Measurements from ENCODE around the gene SRMS.

Gene SRMS

DNA sequence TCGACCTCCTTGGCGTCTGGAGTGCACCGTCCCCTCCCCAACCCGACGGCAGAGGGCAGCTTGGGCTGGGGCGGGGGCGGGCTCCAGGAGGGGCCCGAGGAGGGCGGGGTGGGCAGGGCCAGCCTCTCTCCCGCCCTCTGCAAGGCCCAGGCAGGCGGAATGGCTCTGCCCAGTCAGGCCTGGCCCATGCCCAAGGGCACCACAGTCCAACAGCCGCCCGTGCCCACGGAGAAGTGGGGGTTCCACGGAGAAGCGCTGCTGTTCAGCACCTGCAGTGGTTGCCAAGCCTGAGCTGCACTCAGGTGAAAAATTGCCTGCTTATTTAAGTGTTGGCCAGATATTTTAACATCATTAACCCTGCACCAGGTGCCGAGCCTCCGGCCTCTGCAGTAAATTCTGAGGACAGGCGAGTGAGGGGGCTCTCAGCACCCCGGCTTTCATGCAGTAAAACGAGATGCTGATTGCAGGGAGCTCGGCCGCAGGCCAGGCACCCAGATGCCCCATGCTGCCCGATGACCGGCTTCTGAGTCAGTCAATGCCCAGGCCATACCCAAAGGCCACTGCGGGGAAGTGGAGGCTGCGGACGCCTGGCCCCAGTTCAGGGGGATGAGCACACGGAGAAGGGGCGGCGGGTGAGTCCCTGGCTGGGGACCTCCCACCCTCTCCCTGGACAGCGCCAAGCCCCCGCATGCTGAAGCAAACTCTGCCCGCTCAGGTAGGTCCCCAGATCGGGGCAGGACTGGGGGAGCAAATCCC lies at the start of gene SRMS:
SRMS (minus strand) TSS at position 25 of the 756 bp plus-strand sequence. CDS start 286 bp downstream, outside the sequence.
- DNase-seq (ENCODE audit: extremely low read depth, low read depth), result no peak
- no peak for TF ChIP-seq CTCF (IDR thresholded peaks at IDR 0.05; ENCODE audit: low read depth, low read length)

DNA sequence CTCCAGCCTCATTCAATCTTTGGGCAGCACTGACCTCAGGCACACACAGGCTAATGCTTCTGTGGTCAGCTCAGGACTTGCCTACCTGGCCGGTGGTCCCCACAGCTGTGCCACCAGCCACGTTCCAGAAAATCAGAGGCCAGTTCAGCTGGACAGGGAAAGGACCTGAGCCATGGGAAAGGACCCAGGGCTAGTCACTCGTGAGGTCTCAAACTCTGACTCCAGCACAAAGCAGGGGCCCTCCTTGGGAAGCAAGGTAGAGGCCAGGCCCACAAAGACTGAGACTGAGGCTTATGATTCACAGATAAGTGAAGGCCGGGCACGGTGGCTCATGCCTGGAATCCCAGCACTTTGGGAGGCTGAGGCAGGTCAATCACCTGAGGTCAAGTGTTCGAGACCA lies 48.9 kb upstream of the SRMS start:
- DNase-seq (ENCODE audit: extremely low read depth, low read depth), result no peak
- TF ChIP-seq CTCF (IDR thresholded peaks at IDR 0.05; ENCODE audit: low read depth, low read length), result no peak

DNA sequence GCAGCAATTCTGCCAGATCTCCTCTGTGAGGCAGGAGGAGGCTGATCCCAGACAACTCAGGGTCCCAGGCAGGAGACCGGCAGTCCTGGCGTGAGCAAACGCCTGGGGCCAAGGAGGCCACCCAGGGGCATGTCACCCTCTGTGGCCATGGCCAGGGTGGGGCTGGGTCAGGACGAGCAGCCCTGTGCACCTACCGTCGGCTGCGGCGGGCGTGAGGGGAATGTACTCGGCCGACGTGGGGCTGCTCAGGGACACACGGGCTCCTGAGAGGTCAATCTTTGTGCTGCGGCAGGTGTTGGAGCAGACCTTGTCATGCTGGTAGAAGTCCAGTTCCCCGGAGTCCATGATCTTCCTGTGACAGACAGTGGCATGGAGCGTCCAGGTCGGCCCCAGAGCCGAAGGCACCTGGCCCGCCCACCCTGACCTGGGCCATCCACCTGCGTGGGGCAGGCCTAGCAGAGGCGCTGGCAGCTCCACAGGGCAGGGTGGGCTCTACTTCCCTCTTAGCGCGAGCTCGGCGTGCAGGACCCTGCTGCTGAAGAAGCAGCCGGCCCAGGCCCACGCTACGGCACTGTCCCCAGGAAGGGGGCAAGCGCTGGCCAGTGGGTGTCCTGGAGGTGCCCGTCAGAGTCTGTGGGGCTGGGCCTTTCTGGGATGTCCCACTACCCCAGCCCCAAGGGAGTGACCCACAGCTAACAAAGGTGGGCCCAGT lies 48.0 kb upstream of the SRMS start:
- no peak for DNase-seq (ENCODE audit: extremely low read depth, low read depth)
- no peak for TF ChIP-seq CTCF (IDR thresholded peaks at IDR 0.05; ENCODE audit: low read depth, low read length)

GRCh38 chr20:63594043-63594561 lies 46.6 kb upstream of the SRMS start:
- DNase-seq (ENCODE audit: extremely low read depth, low read depth), result peak; percentile 27
- TF ChIP-seq CTCF (IDR thresholded peaks at IDR 0.05; ENCODE audit: low read depth, low read length), result no peak

GRCh38 chr20:63592661-63593060 lies 45.1 kb upstream of the SRMS start:
- no peak for TF ChIP-seq CTCF (IDR thresholded peaks at IDR 0.05; ENCODE audit: low read depth, low read length)
- no peak for DNase-seq (ENCODE audit: extremely low read depth, low read depth)

GRCh38 chr20:63591786-63592355 lies 44.3 kb upstream of the SRMS start:
- no peak for TF ChIP-seq CTCF (IDR thresholded peaks at IDR 0.05; ENCODE audit: low read depth, low read length)
- no peak for DNase-seq (ENCODE audit: extremely low read depth, low read depth)

DNA sequence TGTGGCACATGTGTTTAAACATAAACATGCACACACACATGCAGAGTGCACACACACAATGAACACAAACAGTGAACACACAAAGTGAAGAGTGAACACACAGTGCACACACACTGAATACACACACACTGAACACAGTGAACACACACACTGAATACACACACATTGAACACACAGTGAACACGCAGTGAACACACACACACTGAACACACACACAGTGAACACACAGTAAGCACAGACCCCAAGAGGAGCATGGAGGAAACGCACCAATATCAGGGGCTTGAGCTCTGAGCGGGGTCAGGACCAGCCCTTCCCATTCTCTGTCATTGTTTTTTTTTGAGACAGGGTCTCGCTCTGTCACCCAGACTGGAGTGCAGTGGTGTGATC lies 43.6 kb upstream of the SRMS start:
- no peak for DNase-seq (ENCODE audit: extremely low read depth, low read depth)
- no peak for TF ChIP-seq CTCF (IDR thresholded peaks at IDR 0.05; ENCODE audit: low read depth, low read length)
